HG02973 (cell line): Measurements from ENCODE around the gene TSPAN4.
A peak's percentile ranks its signal among the peaks of the same experiment; 100 is the strongest.

ENCODE experiments used
- ATAC-seq: cut with Tn5 transposase; IDR thresholded peaks from one replicate; pipeline ENCODE4 v1.9.1; 2021; ENCODE audit warnings: moderate library complexity; ENCODE audit not compliant: unreplicated experiment

Gene TSPAN4

DNA sequence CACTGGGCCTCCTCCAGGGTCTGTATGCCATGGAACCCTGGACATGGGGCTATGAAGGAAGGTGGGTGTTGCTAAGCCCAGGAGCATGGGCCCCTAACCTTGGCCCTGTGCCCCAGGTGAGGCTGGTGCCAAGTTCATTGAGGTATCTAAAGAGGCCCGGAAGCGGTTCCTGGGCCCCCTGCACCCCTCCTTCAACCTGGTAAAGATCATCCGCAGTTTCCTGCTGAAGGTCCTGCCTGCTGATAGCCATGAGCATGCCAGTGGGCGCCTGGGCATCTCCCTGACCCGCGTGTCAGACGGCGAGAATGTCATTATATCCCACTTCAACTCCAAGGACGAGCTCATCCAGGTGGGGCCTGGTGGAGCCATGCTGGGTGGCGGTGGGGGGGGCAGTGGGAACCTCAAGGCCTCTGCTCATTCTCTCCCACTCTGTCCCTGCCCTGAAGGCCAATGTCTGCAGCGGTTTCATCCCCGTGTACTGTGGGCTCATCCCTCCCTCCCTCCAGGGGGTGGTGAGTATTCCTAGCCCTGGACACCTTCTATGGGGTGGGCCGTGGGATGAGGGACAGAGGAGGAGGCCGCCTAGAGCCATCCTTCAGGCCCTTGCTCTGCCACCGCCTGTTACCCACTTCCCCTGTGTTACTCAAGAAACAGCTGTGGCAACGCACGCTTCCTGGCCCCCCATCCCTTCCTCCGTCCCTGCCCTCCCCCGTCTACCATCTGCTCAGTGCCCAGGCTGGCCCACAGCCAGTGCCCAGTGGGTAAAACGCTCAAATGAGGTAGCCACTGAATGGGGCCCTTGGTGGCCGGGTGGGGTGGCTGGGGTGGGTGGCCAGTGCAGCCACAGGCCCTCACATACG lies 20.9 kb upstream of the TSPAN4 start:
- no peak for ATAC-seq

DNA sequence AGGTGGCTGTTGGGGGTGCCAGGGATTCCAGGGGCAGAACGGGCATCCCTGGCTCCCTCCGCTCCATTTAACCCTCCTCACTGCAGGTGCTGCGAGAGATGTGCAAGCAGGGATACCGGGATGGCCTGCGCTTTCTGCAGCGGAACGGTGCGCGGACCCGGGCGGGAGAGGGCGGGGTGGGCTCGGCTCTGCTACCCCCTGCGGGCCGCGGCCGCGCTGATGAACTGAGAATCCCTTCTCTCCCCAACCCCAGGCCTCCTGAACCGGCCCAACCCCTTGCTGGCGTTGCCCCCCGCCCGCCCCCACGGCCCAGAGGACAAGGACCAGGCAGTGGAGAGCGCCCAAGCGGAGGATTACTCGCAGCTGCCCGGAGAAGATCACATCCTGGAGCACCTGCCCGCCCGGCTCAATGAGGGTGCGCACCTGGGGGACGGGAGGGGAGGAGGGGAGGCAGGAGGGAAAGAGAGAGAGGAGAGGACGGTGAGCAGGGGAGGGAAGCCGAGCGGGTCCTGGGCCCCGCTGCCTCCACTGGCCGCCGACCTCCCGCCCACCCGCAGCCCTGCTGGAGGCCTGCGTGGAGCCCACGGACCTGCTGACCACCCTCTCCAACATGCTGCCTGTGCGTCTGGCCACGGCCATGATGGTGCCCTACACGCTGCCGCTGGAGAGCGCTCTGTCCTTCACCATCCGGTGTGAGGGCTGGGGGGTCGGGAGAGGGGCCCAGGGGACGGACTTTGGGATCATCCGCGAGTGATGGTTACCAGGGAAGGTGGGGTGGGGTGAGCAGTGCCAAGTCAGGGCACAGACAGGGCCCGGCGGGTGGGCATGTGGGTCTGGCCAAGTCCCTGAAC lies 19.0 kb upstream of the TSPAN4 start:
- no peak for ATAC-seq

DNA sequence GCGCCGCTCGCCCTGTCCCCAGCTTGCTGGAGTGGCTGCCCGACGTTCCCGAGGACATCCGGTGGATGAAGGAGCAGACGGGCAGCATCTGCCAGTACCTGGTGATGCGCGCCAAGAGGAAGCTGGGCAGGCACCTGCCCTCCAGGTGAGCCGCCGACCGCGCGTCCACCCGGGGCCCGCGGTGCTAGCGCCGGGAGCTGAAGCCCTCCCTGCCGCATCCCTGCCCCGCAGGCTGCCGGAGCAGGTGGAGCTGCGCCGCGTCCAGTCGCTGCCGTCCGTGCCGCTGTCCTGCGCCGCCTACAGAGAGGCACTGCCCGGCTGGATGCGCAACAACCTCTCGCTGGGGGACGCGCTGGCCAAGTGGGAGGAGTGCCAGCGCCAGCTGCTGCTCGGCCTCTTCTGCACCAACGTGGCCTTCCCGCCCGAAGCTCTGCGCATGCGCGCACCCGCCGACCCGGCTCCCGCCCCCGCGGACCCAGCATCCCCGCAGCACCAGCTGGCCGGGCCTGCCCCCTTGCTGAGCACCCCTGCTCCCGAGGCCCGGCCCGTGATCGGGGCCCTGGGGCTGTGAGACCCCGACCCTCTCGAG lies 18.3 kb upstream of the TSPAN4 start:
- ATAC-seq = no peak

DNA sequence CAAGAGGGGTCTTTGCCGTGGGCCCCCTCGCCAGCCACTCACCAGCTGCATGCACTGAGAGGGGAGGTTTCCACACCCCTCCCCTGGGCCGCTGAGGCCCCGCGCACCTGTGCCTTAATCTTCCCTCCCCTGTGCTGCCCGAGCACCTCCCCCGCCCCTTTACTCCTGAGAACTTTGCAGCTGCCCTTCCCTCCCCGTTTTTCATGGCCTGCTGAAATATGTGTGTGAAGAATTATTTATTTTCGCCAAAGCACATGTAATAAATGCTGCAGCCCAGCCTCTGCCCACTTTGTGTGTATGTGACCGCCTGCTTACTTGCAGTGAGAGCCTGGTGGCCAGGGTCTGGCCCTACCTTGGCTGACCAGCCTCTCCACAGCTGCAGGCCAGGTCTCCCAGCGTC lies 17.7 kb upstream of the TSPAN4 start:
- no peak for ATAC-seq

DNA sequence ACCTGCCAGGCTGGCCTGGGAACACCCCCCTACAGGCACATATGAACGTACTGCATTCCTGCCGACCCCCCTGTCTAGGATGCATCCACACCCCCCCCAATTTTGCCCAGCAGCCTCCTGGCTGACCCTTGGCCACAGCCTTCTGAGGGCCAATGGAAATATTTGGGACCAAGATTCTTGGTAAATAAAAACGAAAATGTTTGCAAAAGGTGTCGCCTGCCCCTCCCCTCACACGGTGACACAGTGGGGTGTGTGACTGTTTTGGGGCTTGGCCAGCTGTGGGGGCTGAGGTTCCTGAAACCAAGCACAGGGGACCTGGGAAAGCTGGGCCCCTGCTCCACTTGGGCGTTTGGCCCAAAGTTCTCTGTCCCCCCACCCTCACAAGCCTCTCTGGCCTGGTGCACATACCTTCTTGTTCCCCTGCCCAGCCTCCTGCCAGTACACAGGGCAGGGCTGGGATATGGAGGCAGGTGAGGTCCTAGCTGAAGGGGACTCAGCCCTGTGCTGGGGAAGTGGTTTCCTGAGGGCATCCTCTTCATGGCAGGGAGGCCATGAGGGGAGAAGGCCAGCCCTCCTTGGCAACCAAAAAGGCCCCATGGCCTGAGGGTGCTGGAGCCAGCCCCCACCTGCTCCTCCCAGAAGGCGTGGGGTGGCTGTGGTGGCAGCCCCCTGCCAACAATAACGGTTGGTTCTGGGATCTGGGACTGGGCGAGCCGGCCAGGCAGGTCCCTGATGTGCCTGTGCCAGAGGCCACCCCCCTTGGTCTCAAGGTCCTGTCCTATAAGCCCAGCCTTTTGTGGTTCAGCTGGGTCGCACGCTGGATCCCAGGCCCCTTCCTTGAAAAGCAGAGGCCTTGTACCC lies 17.1 kb upstream of the TSPAN4 start:
- ATAC-seq = no peak

- no peak for ATAC-seq
Measured at GRCh38 chr11:826227-826621, 16.4 kb upstream of the TSPAN4 start.

DNA sequence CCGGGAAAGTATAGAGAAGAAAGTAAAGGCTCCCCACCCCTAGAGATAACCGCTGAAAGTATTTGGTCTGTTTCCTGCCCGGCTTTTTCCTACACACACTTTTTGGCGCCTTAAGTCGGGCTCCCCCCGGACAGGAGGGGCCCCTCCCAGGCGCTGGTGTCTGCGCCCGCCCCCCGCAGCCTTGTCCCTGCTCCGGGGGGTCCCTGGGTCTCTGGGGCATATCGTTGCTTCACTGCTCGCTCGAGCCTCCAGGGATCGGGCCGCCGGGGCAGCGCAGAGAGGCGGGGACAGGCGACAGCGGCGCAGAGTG lies 15.9 kb upstream of the TSPAN4 start:
- no peak for ATAC-seq

DNA sequence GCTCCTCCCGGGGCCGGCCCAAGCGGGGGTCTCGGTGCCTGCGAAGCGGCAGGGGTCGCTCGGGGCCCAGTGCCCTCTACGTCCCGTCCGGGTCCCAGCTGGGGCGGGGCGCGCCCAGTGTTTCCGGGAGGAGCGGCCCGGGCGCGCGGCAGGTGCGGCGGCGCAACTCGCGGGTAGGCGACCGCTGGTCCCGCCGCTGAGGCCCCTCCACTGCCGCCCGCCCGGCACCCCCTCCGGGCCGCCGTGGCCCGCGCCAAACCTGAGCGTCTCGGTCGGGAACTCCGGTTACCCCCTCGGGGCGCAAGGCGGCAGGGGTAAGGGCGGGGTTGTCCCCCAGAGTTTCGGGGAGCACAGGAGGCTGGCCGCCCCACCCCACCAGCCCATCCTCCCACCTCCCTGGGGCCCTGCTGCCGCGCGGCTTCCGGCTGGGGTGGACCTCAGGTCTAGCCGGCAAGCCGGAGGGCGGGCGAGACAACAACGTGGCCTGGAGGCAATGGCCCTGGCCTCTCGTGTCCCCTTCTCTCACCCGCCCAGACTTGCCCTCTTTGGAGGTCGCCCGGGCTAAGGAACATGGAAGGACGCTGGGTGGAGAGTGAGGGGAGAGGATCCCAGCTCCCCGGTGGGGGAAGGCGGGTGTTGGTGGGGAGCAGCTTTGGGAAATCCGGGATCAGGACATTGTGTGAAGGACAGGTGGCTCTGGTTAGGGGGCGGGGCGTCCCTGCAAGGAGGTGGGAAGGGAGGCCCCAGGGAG lies 15.3 kb upstream of the TSPAN4 start:
- no peak for ATAC-seq

GRCh38 chr11:827897-828192 lies 14.8 kb upstream of the TSPAN4 start, which contains the start of gene CRACR2B:
Gene CRACR2B (plus strand): TSS chr11:827919. CDS start chr11:828608, 689 bp downstream.
- no peak for ATAC-seq

DNA sequence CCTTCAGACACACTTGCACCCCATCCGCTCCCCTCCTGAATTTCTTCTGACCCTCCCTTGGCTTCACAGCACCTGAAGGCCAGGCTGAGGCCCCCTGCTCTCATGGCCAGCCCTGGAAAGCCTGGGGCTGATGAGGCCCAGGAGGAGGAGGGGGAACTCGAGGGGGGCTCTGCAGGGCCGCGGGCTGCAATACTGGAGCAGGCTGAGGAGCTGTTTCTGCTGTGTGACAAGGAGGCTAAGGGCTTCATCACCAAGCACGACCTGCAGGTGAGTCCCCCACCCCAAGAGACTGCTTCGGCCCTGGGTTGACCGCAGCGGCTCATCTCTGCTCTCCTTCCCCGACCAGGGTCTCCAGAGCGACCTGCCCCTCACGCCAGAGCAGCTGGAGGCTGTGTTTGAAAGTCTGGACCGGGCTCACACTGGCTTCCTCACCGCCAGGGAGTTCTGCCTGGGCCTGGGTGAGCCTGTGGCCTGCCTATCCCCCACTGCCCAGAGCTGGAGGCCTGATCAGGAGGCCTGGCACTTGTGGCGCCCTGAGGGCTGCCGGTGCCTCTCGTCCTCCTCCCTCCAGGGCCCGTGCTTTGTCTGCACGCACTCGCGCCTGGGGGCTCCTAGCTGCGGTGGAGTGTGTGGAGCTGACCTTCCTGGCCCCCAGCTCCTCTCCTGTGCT lies 14.0 kb upstream of the TSPAN4 start:
- ATAC-seq = no peak

DNA sequence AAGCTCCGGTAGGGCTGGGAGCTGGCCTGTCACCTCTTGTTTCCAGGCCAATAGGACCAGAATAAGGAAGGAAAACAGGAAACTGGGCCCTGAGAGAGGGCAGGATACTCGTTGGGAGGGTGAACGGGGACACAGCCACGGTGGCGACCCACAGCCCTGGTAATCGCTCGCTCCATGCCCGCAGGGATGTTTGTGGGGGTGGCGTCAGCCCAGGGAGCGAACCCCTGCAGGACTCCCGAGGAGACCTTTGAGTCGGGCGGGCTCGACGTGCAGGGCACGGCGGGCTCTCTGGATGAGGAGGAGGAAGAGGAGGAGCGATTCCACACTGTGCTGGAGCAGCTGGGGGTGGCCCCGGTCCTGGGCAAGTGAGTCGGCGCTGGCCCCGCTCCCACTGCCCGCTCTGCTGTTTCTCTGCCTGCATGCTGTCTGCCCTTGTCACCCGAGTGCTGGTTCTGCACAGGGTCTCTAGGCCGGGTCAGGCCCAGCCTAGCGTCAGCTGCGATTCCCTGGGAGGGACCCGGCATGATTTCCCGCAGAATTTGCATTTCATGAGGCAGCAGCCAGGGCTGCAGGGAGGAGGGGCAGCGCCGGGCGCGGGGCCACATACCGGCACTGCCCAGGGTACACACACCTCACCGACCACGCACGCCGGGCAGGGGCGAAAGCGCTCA lies 13.3 kb upstream of the TSPAN4 start:
- ATAC-seq = no peak

DNA sequence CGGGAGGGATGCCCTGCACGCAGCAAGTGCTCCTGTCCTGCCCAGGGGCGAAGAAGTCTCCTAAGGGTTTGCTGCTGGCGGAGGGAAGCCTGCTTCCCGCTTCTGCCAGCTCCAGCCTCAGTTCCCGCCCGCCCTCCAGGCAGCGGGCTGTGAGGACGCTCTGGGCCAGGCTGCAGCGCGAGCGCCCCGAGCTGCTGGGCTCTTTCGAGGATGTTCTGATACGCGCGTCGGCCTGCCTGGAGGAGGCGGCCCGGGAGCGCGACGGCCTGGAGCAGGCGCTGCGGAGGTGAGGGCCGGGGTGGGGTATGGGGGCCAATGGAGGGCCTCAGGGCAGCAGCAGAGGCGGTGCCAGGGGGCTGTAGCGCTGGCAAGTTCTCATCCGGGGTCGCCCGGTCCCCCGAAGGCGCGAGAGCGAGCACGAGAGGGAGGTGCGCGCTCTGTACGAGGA lies 12.8 kb upstream of the TSPAN4 start:
- ATAC-seq = no peak

GRCh38 chr11:830295-831117 lies 12.1 kb upstream of the TSPAN4 start:
- ATAC-seq = no peak

GRCh38 chr11:831118-831864 lies 11.4 kb upstream of the TSPAN4 start:
- no peak for ATAC-seq

GRCh38 chr11:831961-832528 lies 10.6 kb upstream of the TSPAN4 start:
- ATAC-seq = no peak

DNA sequence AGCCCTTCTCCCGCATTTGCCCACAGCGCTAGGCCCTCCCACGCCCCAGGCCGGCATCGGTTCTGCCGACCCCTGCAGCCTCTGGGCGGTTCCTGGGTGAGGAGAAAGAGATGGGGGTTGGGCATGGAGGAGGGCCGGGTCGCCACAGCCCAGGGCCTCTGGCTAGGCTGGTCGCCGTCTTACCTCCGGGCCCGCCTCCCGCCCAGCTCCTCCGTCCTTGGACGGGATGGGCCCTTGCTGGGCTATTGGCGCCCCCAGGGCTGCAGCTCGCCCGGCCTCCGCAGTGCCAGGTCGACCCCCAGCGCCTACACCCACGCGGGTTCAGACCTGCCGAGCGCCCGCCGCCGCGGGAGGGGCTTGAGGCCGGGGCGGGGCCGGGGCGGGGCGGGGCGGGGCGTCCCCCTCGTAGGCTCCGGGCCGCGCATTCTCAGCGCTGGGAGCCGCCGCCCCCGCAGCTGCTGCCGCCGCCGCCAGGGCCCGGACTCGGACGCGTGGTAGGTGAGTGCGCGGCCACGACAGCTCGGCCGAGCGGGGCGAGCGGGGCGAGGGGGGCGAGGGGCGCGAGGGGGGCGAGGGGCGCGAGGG lies 10.0 kb upstream of the TSPAN4 start, which contains the start of gene CD151:
TSS of gene CD151 (plus strand) at position 424 of the 585 bp plus-strand sequence. CDS start 3,118 bp downstream, outside the sequence.
- ATAC-seq = peak; percentile 35
